Measurements from ENCODE around the gene CDC16. TPM values are rescaled to one million over a fixed set of nuclear protein-coding genes. Genes with fewer than 3 reads are reported as not detected.

CDC16 gene
- total and polyA plus RNA-seq, 2 of the 8 experiments (the other 6 are each of a cell fraction or from before 2014, with no cell fraction given), result 42.5 to 83.4 TPM

GRCh38 chr13:114248011-114248410 lies 13.3 kb downstream of the CDC16 start:
- peaks cover 0 to 1% of the 10 kb centered on the region in 2 experiments for H4K20me1 ChIP-seq (replicated peaks in 1 of 2; ENCODE audit: control insufficient read depth in 1 of 2, insufficient read depth in 2 of 2, low read length in 2 of 2)
- H3K4me2 ChIP-seq (ENCODE audit: insufficient read depth in 1 of 2, low read depth in 2 of 2, low read length in 2 of 2), result no peak overlapping the region
- no peak overlapping the region for H2BK20ac ChIP-seq (ENCODE audit: low read length)
- ChIA-PET CTCF (ENCODE audit: partially characterized antibody) (no interaction called here), POLR2A (ENCODE audit: partially characterized antibody) (interaction anchor here (2.6 to 2.7 kb wide), 2 partner anchors 10 to 12 kb away, joined by 12 to 15 read pairs; no protein-coding TSS in a partner anchor)
- no peak overlapping the region for H2BK15ac ChIP-seq (ENCODE audit: low read length)
- no peaks in the 10 kb centered on the region for H3K4me1 ChIP-seq (replicated peaks in 1 of 4; ENCODE audit: control insufficient read depth in 3 of 4, insufficient read depth in 4 of 4, low read length in 3 of 4)
- no peaks in the 10 kb centered on the region for H3K23me2 ChIP-seq (ENCODE audit: low read depth, low read length)
- no peak for DNase-seq (ENCODE audit: low read depth in 1 of 2, low spot score in 2 of 2)
- H2AFZ ChIP-seq (ENCODE audit: low read length), result no peak overlapping the region
- H4K91ac ChIP-seq (replicated peaks; ENCODE audit: insufficient read length, low read length), result no peak overlapping the region
- H3K79me1 ChIP-seq (ENCODE audit: low read depth, low read length), result peaks cover 7% of the 10 kb centered on the region; the same call in 1 of the 2 replicates
- no peaks in the 10 kb centered on the region; a peak in 1 of 4 replicates for H3K79me2 ChIP-seq (ENCODE audit: control insufficient read depth in 1 of 2, insufficient read depth in 2 of 2, low read length in 2 of 2)
- no peak overlapping the region for H3K14ac ChIP-seq (ENCODE audit: insufficient read length)
- WGBS, 2 experiments (ENCODE audit: extremely low coverage in 1 of 2, insufficient coverage in 1 of 2, insufficient read length in 1 of 2, insufficient replicate concordance in 2 of 2, low coverage in 1 of 2, low lambda C conversion rate in 2 of 2, missing lambda C conversion rate in 1 of 2), result 93% methylated on average over 3 of the region's 3 CpGs; no CpG with 5 or more reads in 1 of the 2 experiments
- no peak overlapping the region for H3K23ac ChIP-seq (ENCODE audit: insufficient read length)
- H3K18ac ChIP-seq (ENCODE audit: extremely low read depth, low read length), result no peak overlapping the region
- H3K9ac ChIP-seq (replicated peaks in 1 of 4; ENCODE audit: extremely low read depth in 1 of 4, low read depth in 3 of 4, low read length in 3 of 4), result no peak overlapping the region
- H2AK5ac ChIP-seq (ENCODE audit: low read depth, low read length), result no peak overlapping the region
- H3K9me3 ChIP-seq (ENCODE audit: insufficient read depth in 2 of 2, low read depth in 1 of 2, low read length in 1 of 2), result no peaks in the 10 kb centered on the region
- H4K5ac ChIP-seq (ENCODE audit: insufficient read length, low read depth, low read length), result no peak overlapping the region
- TF ChIP-seq CEBPB (IDR thresholded peaks at IDR 0.05; ENCODE audit: low read depth, low read length), result no peak
- TF ChIP-seq SAP30 (IDR thresholded peaks at IDR 0.05; ENCODE audit: insufficient read depth, insufficient replicate concordance, low read length), result no peak
- TF ChIP-seq EP300 (IDR thresholded peaks at IDR 0.05; ENCODE audit: borderline replicate concordance in 1 of 2, low read depth in 2 of 2, low read length in 2 of 2), result no peak
- TF ChIP-seq HDAC6 (IDR thresholded peaks at IDR 0.05; ENCODE audit: low read depth, low read length), result no peak
- TF ChIP-seq YY1 (IDR thresholded peaks at IDR 0.05; ENCODE audit: low read depth, low read length), result no peak
- TF ChIP-seq HDAC2 (IDR thresholded peaks at IDR 0.05; ENCODE audit: borderline replicate concordance in 1 of 2, low read depth in 2 of 2, low read length in 2 of 2), result no peak
- no peak for TF ChIP-seq JUND (IDR thresholded peaks at IDR 0.05; ENCODE audit: low read length)
- no peak for TF ChIP-seq PHF8 (conservative IDR thresholded peaks at IDR 0.05; ENCODE audit: low read depth, low read length)
- TF ChIP-seq NRF1 (IDR thresholded peaks at IDR 0.05; ENCODE audit: low read depth, low read length), result no peak
- H3K4ac ChIP-seq (replicated peaks; ENCODE audit: insufficient read length, low read depth, low read length), result no peak overlapping the region
- FAIRE-seq, result no peak
- H3K36me3 ChIP-seq (ENCODE audit: control insufficient read depth in 2 of 4, insufficient read depth in 4 of 4, low read length in 3 of 4), result peaks cover 19 to 99% (median 65%) of the 10 kb centered on the region in 4 experiments
- no peak overlapping the region for H2BK120ac ChIP-seq (replicated peaks; ENCODE audit: low read depth, low read length)
- no peak overlapping the region for H2BK5ac ChIP-seq (ENCODE audit: low read depth, low read length)
- no peak overlapping the region for H3K27ac ChIP-seq (ENCODE audit: low read depth, low read length)
- H4K8ac ChIP-seq (ENCODE audit: extremely low read depth, insufficient read depth, low read length), result no peak overlapping the region
- no peak overlapping the region for H3K56ac ChIP-seq (replicated peaks; ENCODE audit: insufficient read length, low read depth, low read length)
- no peak overlapping the region for H3K4me3 ChIP-seq (ENCODE audit: extremely low read depth in 1 of 4, insufficient read depth in 2 of 4, low read depth in 3 of 4, low read length in 4 of 4)
- H2BK12ac ChIP-seq (ENCODE audit: low read depth, low read length), result no peak overlapping the region
- no peaks in the 10 kb centered on the region for H3K27me3 ChIP-seq (replicated peaks in 1 of 4; ENCODE audit: control insufficient read depth in 3 of 4, extremely low read depth in 1 of 4, insufficient read depth in 3 of 4, low read length in 3 of 4)
